Keratinocyte (primary cell): ENCODE data around the gene MLNR. TPM values are rescaled to one million over a fixed set of nuclear protein-coding genes. Genes with fewer than 3 reads are reported as not detected.
A peak's percentile ranks its signal among the peaks of the same experiment; 100 is the strongest.

Source experiments
- DNase-seq: peaks from one replicate; pipeline ENCODE4 v3.0.0-alpha.2; 2011; ENCODE audit warnings: low read depth, missing footprints, low spot score
- FAIRE-seq: peaks from 2 replicates; lab custom pipeline; 2011; peaks lifted over from hg19 to GRCh38; lab: Jason Lieb, UNC
- H2AFZ ChIP-seq: 2 replicates; pipeline ENCODE4 v1.6.0; 2012; ENCODE audit warnings: low read length, control low read depth, inconsistent platforms; ENCODE audit not compliant: control insufficient read depth
- H3K27ac ChIP-seq: 2 replicates; pipeline ENCODE4 v1.5.1; 2011; ENCODE audit warnings: low read length; ENCODE audit not compliant: control insufficient read depth, insufficient read depth
- H3K27me3 ChIP-seq: 3 replicates; pipeline ENCODE4 v1.6.0; 2011; ENCODE audit warnings: low read length; ENCODE audit not compliant: control insufficient read depth, insufficient read depth; ENCODE audit errors: extremely low read depth
- H3K36me3 ChIP-seq, 2 experiments: 2 replicates in 1 of 2; 3 replicates in 1 of 2; pipeline ENCODE4 v1.5.1; 2011; ENCODE audit warnings: low read length in 2 of 2, mild to moderate bottlenecking in 1 of 2; ENCODE audit not compliant: control insufficient read depth in 2 of 2, insufficient read depth in 2 of 2; ENCODE audit errors: extremely low read depth in 1 of 2
- H3K4me1 ChIP-seq: 3 replicates; pipeline ENCODE4 v1.5.1; 2011; ENCODE audit warnings: low read length; ENCODE audit not compliant: control insufficient read depth, insufficient read depth; ENCODE audit errors: extremely low read depth
- H3K4me2 ChIP-seq: 3 replicates; pipeline ENCODE4 v1.6.0; 2011; ENCODE audit warnings: low read depth, low read length; ENCODE audit not compliant: control insufficient read depth, insufficient read depth; ENCODE audit errors: extremely low read depth
- H3K4me3 ChIP-seq, 3 experiments: fragments of 200-600 bp in 1 of 3; sonication (generic) in 1 of 3; 2 replicates in 2 of 3; 3 replicates in 1 of 3; pipeline ENCODE4 v1.5.1; 2011 to 2016; ENCODE audit warnings: low read length in 3 of 3, mild to moderate bottlenecking in 3 of 3, control low read depth in 2 of 3, inconsistent platforms in 1 of 3, low read depth in 1 of 3, mixed read lengths in 1 of 3, mixed run types in 1 of 3, moderate library complexity in 1 of 3; ENCODE audit not compliant: control insufficient read depth in 2 of 3, insufficient read depth in 2 of 3; ENCODE audit errors: extremely low read depth in 1 of 3
- H3K79me2 ChIP-seq: 2 replicates; pipeline ENCODE4 v1.6.0; 2012; ENCODE audit warnings: low read length; ENCODE audit not compliant: control insufficient read depth, insufficient read depth
- H3K9ac ChIP-seq: 3 replicates; pipeline ENCODE4 v1.6.0; 2011; ENCODE audit warnings: low read length; ENCODE audit not compliant: control insufficient read depth, insufficient read depth; ENCODE audit errors: extremely low read depth
- H3K9me1 ChIP-seq: 3 replicates; pipeline ENCODE4 v1.6.0; 2011; ENCODE audit warnings: low read length; ENCODE audit not compliant: control insufficient read depth, insufficient read depth; ENCODE audit errors: extremely low read depth
- H3K9me3 ChIP-seq: 2 replicates; pipeline ENCODE4 v1.5.1; 2012; ENCODE audit warnings: low read depth, low read length; ENCODE audit not compliant: control insufficient read depth
- H4K20me1 ChIP-seq: 3 replicates; pipeline ENCODE4 v1.6.0; 2011; ENCODE audit warnings: low read length; ENCODE audit not compliant: control insufficient read depth, insufficient read depth; ENCODE audit errors: extremely low read depth
- CTCF ChIP-seq, 3 experiments: IDR thresholded peaks in 1 of 3; conservative IDR thresholded peaks in 1 of 3; optimal IDR thresholded peaks in 1 of 3; 2 replicates in 2 of 3; 3 replicates in 1 of 3; pipeline versions ENCODE3 to v1.5.1; 2011; ENCODE audit warnings: low read length in 3 of 3, mild to moderate bottlenecking in 3 of 3, moderate library complexity in 2 of 3, control low read depth in 1 of 3, inconsistent platforms in 1 of 3; ENCODE audit not compliant: insufficient read depth in 2 of 3; ENCODE audit errors: extremely low read depth in 1 of 3
- EZH2 ChIP-seq: IDR thresholded peaks from one replicate; pipeline ENCODE4 v1.6.1; 2012; ENCODE audit warnings: inconsistent platforms, mild to moderate bottlenecking, low read length, moderate library complexity
- dilution Hi-C: fragments of 300-500 bp; cut with MboI; formaldehyde crosslinking; loops from one replicate; pipeline ENCODE4 v1.7.0; 2020; ENCODE audit warnings: low sequenced_read_pairs; ENCODE audit not compliant: extremely low pct_ligation_motif_present
- polyA plus RNA-seq, 5 experiments: library from polyadenylated mRNA; depleted of rRNA in 3 of 5; stranded (reverse) in 3 of 5; stranded (forward) in 1 of 5; unstranded in 1 of 5; fragments of >200 nt; gene quantifications; 1 replicate in 1 of 5; 2 replicates in 3 of 5; 3 replicates in 1 of 5; pipeline versions ENCODE4 v1.2.1 to v1.2.3, GENCODE V29; 2011 to 2012; ENCODE audit warnings: missing spikeins in 2 of 5, low read depth in 1 of 5, low replicate concordance in 1 of 5

Gene MLNR
- polyA plus RNA-seq, 1 donor (not counting 4 experiments of a cell fraction or from before 2014, with no cell fraction given): not detected

- Histone ChIP-seq H3K4me2 (no peak overlapping the region), H4K20me1 (no peaks in the 10 kb centered on the region), H3K79me2 (no peaks in the 10 kb centered on the region), H3K27me3 (no peaks in the 10 kb centered on the region), H2AFZ (no peak overlapping the region), H3K27ac (no peak overlapping the region), H3K4me3 (no peak overlapping the region), H3K36me3 (peaks cover 11 to 13% of the 10 kb centered on the region in 2 experiments), H3K9ac (no peak overlapping the region), H3K9me1 (no peaks in the 10 kb centered on the region), H3K4me1 (no peaks in the 10 kb centered on the region), H3K9me3 (no peaks in the 10 kb centered on the region)
- TF ChIP-seq CTCF (optimal IDR thresholded peaks at IDR 0.05 in 1 of 3, IDR thresholded peaks at IDR 0.05 in 1 of 3, conservative IDR thresholded peaks at IDR 0.05 in 1 of 3; ENCODE audit: extremely low read depth in 1 of 3, insufficient read depth in 2 of 3, low read length in 3 of 3) (no peak), EZH2 (no peak)
- no peak for DNase-seq
- peak; percentile 51 for FAIRE-seq
- dilution Hi-C loops: no loop called here
Measured at GRCh38 chr13:49185264-49185663, 34.9 kb upstream of the MLNR start.

- Histone ChIP-seq H3K4me3 (no peak overlapping the region), H3K27me3 (no peaks in the 10 kb centered on the region), H3K9me3 (no peaks in the 10 kb centered on the region), H3K27ac (no peak overlapping the region), H4K20me1 (no peaks in the 10 kb centered on the region), H3K79me2 (no peaks in the 10 kb centered on the region), H3K4me2 (no peak overlapping the region), H3K9me1 (no peaks in the 10 kb centered on the region), H3K36me3 (peaks cover 11 to 21% of the 10 kb centered on the region in 2 experiments), H3K4me1 (no peaks in the 10 kb centered on the region), H2AFZ (no peak overlapping the region), H3K9ac (no peak overlapping the region)
- FAIRE-seq (no peak), DNase-seq (no peak)
- TF ChIP-seq EZH2 (no peak), CTCF (optimal IDR thresholded peaks at IDR 0.05 in 1 of 3, IDR thresholded peaks at IDR 0.05 in 1 of 3, conservative IDR thresholded peaks at IDR 0.05 in 1 of 3; ENCODE audit: extremely low read depth in 1 of 3, insufficient read depth in 2 of 3, low read length in 3 of 3) (no peak)
- dilution Hi-C loops: no loop called here
Measured at GRCh38 chr13:49190901-49191300, 29.2 kb upstream of the MLNR start.
